OCI-LY1 (cell line): ENCODE measurements around the gene BAIAP2.

Experiments used
- H2AFZ ChIP-seq: fragments of 200-600 bp; sonication (generic), shearing (Covaris generic); 2 replicates; pipeline ENCODE4 v1.6.0; 2014; ENCODE audit warnings: antibody characterized with exemption, mild to moderate bottlenecking, low read length
- H3F3A ChIP-seq: fragments of 200-600 bp; sonication (generic), shearing (Covaris generic); 2 replicates; pipeline ENCODE4 v1.6.0; 2014; ENCODE audit warnings: mild to moderate bottlenecking, antibody characterized with exemption, low read length, moderate library complexity; ENCODE audit not compliant: insufficient read depth
- H3K27ac ChIP-seq: fragments of 200-600 bp; sonication (generic); 2 replicates; pipeline ENCODE4 v1.5.1; 2014; ENCODE audit warnings: low read length, mixed run types, mild to moderate bottlenecking, low read depth; ENCODE audit not compliant: poor library complexity, severe bottlenecking
- H3K27me3 ChIP-seq: fragments of 200-600 bp; sonication (generic); 2 replicates; pipeline ENCODE4 v1.6.0; 2014; ENCODE audit warnings: antibody characterized with exemption, mild to moderate bottlenecking, low read length, moderate library complexity; ENCODE audit not compliant: insufficient read depth
- H3K36me3 ChIP-seq: fragments of 200-600 bp; sonication (generic); 2 replicates; pipeline ENCODE4 v1.6.1; 2014; ENCODE audit warnings: mild to moderate bottlenecking, antibody characterized with exemption, low read length, moderate library complexity, mixed read lengths; ENCODE audit not compliant: insufficient read depth
- H3K4me1 ChIP-seq: fragments of 200-600 bp; sonication (generic); 2 replicates; pipeline ENCODE4 v1.5.1; 2014; ENCODE audit warnings: mild to moderate bottlenecking, low read length, moderate library complexity; ENCODE audit not compliant: insufficient read depth, severe bottlenecking
- H3K4me2 ChIP-seq: fragments of 200-600 bp; sonication (generic), shearing (Covaris generic); 2 replicates; pipeline ENCODE4 v1.6.1; 2014; ENCODE audit warnings: low read length
- H3K4me3 ChIP-seq: fragments of 200-600 bp; sonication (generic); 2 replicates; pipeline ENCODE4 v1.5.1; 2014; ENCODE audit warnings: low read length, low read depth, mild to moderate bottlenecking, mixed read lengths; ENCODE audit not compliant: poor library complexity, severe bottlenecking
- H3K79me2 ChIP-seq: fragments of 200-600 bp; shearing (Covaris generic); 2 replicates; pipeline ENCODE4 v1.6.1; 2016; ENCODE audit warnings: mixed run types, low read length, mixed read lengths; ENCODE audit not compliant: insufficient read depth
- H3K9ac ChIP-seq: fragments of 200-600 bp; sonication (generic), shearing (Covaris generic); 2 replicates; pipeline ENCODE4 v1.6.1; 2014; ENCODE audit warnings: mild to moderate bottlenecking, low read length, mixed read lengths
- H3K9me2 ChIP-seq: fragments of 200-600 bp; sonication (generic), shearing (Covaris generic); 2 replicates; pipeline ENCODE4 v1.6.1; 2014; ENCODE audit warnings: low read depth, mild to moderate bottlenecking, low read length, mixed read lengths
- H3K9me3 ChIP-seq: fragments of 200-600 bp; shearing (Covaris generic); 2 replicates; pipeline ENCODE4 v1.6.1; 2014; ENCODE audit warnings: low read length, mixed read lengths
- H4K20me1 ChIP-seq: fragments of 200-600 bp; sonication (generic), shearing (Covaris generic); 2 replicates; pipeline ENCODE4 v1.6.0; 2016; ENCODE audit warnings: mild to moderate bottlenecking, low read length; ENCODE audit not compliant: insufficient read depth
- EZH2 ChIP-seq: fragments of 200-600 bp; sonication (generic), shearing (Covaris generic); IDR thresholded peaks from 2 replicates; pipeline ENCODE4 v1.8.0; 2017; ENCODE audit warnings: borderline replicate concordance, mixed run types, mild to moderate bottlenecking, antibody characterized with exemption, low read length, moderate library complexity, mixed read lengths
- TF ChIP-seq, protein P1 (sequence below): fragments of 200-600 bp; sonication (generic), shearing (Covaris generic); IDR thresholded peaks from 2 replicates; pipeline ENCODE4 v1.5.1; 2017; ENCODE audit warnings: mild to moderate bottlenecking, antibody characterized with exemption, low read length, moderate library complexity, mixed read lengths

BAIAP2 gene

DNA sequence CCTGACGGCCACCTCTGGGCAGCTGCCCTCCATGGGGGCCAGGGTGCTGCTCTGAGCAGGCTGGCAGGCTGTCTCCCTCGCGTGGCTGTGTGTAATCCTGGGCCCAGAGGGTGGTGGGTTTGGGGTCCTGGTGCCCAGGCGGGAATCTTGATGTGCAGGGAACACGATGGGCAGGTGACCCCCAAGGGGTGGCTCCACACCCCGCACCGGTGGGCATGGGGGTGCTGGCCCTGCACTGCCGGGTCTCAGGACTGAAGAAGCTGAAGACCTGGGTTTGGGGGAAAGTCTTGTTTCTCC is 34.7 kb upstream of the BAIAP2 start:
- Histone ChIP-seq H3K27ac (no peak overlapping the region), H3K9me2 (no peaks in the 10 kb centered on the region), H3K79me2 (no peaks in the 10 kb centered on the region), H3F3A (no peaks in the 10 kb centered on the region), H3K9me3 (no peaks in the 10 kb centered on the region), H3K9ac (no peak overlapping the region), H4K20me1 (no peaks in the 10 kb centered on the region), H3K4me2 (no peak overlapping the region), H3K27me3 (no peaks in the 10 kb centered on the region), H3K4me1 (no peaks in the 10 kb centered on the region), H2AFZ (no peak overlapping the region), H3K4me3 (no peak overlapping the region), H3K36me3 (no peaks in the 10 kb centered on the region; the same call in 1 of the 2 replicates)
- no peak for TF ChIP-seq EZH2
- TF ChIP-seq, protein P1, sequence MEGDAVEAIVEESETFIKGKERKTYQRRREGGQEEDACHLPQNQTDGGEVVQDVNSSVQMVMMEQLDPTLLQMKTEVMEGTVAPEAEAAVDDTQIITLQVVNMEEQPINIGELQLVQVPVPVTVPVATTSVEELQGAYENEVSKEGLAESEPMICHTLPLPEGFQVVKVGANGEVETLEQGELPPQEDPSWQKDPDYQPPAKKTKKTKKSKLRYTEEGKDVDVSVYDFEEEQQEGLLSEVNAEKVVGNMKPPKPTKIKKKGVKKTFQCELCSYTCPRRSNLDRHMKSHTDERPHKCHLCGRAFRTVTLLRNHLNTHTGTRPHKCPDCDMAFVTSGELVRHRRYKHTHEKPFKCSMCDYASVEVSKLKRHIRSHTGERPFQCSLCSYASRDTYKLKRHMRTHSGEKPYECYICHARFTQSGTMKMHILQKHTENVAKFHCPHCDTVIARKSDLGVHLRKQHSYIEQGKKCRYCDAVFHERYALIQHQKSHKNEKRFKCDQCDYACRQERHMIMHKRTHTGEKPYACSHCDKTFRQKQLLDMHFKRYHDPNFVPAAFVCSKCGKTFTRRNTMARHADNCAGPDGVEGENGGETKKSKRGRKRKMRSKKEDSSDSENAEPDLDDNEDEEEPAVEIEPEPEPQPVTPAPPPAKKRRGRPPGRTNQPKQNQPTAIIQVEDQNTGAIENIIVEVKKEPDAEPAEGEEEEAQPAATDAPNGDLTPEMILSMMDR: no peak

DNA sequence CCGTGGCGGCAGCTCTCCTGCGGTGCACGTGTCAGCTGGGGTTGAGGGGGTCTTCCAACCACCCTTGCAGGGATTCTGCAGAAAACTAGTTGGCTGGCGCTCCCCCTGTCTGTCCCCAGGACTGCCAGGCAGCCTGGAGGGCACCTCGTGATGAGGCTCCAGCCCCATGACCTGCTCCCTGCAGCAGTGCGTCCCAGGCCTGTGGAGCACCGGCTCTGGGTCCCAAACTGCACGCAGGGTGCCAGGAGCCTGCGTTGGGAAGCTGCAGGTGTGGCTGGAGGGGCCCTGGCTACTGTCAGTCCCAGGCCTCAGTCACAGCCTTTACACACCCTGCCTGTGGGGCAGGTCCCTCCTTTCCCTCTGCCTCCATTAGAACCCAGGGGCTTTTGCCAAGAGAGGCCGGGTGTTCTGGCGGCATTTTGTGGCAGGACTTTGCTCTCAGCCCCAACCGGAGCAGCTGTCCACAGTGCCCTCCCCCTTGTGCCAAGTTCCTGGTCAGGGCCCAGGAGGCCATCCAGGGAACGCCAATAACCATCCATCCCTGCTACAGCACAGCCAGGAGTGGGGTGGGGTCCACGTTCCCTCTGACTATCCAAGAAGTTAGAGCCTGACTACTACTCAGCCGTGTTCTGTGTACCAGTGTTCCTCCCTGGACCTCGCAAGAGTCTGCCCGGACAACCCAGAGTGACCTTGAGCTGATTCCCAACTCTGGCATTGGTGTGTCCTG is 34.2 kb upstream of the BAIAP2 start:
- Histone ChIP-seq H3F3A (no peaks in the 10 kb centered on the region), H3K4me2 (no peak overlapping the region), H3K9ac (no peak overlapping the region), H3K79me2 (no peaks in the 10 kb centered on the region), H3K36me3 (no peaks in the 10 kb centered on the region; the same call in 1 of the 2 replicates), H2AFZ (no peak overlapping the region), H4K20me1 (no peaks in the 10 kb centered on the region), H3K9me2 (no peaks in the 10 kb centered on the region), H3K4me1 (no peaks in the 10 kb centered on the region), H3K27ac (no peak overlapping the region), H3K4me3 (no peak overlapping the region), H3K27me3 (no peaks in the 10 kb centered on the region), H3K9me3 (no peaks in the 10 kb centered on the region)
- TF ChIP-seq EZH2: no peak
- TF ChIP-seq, protein P1: no peak

DNA sequence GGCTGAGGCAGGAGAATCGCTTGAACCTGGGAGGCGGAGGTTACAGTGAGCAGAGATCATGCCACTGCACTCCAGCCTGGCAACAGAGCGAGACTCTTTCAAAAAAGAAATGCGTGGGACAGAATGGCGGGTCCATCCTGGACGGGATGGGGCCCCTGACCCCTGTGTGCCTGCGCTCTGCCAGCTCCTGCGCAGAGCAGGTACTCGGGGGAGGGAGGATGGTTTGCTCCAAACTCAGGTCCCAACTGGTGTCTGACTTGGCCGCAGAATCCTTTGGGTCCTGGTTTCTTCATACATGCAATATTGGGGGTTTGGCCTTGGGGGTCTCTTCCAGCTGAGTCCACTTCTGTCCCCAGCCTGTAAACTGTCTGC is 33.0 kb upstream of the BAIAP2 start:
- no peaks in the 10 kb centered on the region for H4K20me1 ChIP-seq
- H3K9me2 ChIP-seq: no peaks in the 10 kb centered on the region
- no peaks in the 10 kb centered on the region; the same call in 1 of the 2 replicates for H3K27me3 ChIP-seq
- no peaks in the 10 kb centered on the region; the same call in 1 of the 2 replicates for H3K36me3 ChIP-seq
- H3K79me2 ChIP-seq: no peaks in the 10 kb centered on the region
- H3K4me3 ChIP-seq: no peak overlapping the region
- no peak overlapping the region for H3K4me2 ChIP-seq
- H3K9ac ChIP-seq: no peak overlapping the region
- no peaks in the 10 kb centered on the region for H3K9me3 ChIP-seq
- TF ChIP-seq, protein P1: no peak
- TF ChIP-seq EZH2: no peak
- no peak overlapping the region for H2AFZ ChIP-seq
- H3F3A ChIP-seq: no peaks in the 10 kb centered on the region
- no peaks in the 10 kb centered on the region for H3K4me1 ChIP-seq
- no peak overlapping the region for H3K27ac ChIP-seq
